Hematopoietic multipotent progenitor cell treated with erythropoietin and hydrocortisone succinate and interleukin-3 and kit ligand, for 6 days (in vitro differentiated cells): ENCODE measurements around the gene MFSD12.
"Not testable (repeated sequence)": the region's sequence is repeated elsewhere in the genome, so short reads cannot be mapped to it uniquely, and the experiment has no call there.

ENCODE experiments used
- DNase-seq: peaks from one replicate; pipeline ENCODE4 v3.0.0-alpha.2; 2015

MFSD12 gene

DNA sequence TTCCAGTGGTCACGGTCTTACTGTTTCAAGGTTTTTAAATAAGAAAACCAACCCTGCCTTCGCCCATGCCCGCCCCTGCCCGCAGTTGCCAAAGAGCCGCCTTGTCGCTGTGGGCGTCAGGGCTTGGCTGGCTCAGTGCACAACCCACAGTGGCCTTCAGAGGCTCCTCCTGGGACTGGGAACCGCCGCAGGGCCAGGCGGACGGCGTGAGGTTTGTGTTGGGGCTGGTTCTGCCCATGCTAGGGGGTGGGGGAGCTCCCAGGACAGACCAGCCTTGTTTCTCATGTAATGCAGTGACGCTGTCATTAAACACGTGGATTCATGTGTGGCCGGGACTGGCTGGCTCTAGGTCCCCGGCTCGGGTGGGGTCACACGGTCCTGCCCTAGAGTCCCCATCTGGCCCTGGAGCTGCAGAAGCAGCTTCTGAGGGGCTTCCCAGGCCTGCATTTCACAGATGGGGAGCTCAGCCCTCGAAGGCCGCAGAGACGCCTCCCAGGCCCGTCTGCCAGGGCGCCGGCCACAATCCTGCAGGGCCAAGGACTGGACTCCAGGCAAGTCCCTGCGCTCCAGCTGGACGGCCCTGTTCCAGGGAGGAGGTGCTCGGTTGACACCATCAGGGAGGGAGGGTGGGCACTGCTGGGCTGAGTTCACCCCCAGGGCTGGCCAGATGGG lies 20.8 kb downstream of the MFSD12 start:
- DNase-seq = no peak

DNA sequence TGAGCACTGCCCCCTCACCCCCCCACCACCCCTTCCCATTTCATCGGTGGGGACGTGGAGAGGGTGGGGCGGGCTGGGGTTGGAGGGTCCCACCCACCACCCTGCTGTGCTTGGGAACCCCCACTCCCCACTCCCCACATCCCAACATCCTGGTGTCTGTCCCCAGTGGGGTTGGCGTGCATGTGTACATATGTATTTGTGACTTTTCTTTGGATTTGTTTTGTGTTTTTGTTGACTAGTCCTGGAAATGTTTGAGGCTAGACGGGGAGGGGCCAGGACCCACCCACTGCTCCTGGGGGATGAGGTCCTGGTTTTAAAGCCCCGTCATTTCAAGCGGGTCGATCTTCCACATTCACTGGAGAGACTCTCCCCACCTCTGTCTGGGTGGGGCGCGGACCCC lies 21.4 kb downstream of the MFSD12 start:
- DNase-seq = no peak

DNA sequence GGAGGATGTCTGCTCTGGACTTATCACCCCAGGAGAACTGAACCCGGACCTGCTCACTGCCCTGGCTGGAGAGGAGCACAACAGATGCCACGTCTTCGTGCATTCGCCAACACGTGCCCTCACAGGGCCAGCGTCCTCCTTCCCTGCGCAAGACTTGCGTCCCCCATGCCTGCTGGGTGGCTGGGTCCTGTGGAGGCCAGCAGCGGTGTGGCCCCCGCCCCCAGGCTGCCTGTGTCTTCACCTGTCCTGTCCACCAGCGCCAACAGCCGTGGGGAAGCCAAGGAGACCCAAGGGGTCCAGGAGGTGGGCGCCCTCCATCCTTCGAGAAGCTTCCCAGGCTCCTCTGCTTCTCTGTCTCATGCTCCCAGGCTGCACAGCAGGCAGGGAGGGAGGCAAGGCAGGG lies 21.8 kb downstream of the MFSD12 start:
- DNase-seq = no peak

DNA sequence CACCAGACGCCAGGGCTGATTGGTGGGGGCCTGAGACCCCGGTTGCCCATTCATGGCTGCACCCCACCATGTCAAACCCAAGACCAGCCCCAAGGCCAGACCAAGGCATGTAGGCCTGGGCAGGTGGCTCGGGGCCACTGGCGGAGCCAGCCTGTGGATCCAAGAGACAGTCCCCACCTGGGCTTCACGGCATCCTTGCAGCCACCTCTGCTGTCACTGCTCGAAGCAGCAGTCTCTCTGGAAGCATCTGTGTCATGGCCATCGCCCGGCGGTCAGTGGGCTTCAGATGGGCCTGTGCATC lies 22.2 kb downstream of the MFSD12 start:
- DNase-seq = no peak

DNA sequence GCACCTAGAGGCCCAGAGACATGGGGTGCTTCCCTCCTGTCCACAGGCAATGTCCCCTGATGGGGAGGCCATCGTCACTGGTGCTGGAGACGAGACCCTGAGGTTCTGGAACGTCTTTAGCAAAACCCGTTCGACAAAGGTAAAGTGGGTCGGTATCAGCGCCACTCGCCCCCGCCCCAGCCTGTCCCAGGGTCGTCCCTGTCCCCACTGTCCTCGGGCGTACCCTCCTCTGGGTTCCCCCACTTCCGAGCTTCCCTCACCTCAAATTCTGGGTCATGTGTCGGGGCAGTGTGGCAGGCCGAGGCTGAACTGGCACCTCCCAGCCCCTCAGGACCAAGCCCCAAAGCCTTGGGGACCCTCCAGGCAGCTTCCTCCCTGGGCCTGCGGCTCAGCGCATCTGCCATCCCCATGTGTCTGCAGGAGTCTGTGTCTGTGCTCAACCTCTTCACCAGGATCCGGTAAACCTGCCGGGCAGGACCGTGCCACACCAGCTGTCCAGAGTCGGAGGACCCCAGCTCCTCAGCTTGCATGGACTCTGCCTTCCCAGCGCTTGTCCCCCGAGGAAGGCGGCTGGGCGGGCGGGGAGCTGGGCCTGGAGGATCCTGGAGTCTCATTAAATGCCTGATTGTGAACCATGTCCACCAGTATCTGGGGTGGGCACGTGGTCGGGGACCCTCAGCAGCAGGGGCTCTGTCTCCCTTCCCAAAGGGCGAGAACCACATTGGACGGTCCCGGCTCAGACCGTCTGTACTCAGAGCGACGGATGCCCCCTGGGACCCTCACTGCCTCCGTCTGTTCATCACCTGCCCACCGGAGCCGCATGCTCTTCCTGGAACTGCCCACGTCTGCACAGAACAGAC lies 22.8 kb downstream of the MFSD12 start:
- DNase-seq = no peak

DNA sequence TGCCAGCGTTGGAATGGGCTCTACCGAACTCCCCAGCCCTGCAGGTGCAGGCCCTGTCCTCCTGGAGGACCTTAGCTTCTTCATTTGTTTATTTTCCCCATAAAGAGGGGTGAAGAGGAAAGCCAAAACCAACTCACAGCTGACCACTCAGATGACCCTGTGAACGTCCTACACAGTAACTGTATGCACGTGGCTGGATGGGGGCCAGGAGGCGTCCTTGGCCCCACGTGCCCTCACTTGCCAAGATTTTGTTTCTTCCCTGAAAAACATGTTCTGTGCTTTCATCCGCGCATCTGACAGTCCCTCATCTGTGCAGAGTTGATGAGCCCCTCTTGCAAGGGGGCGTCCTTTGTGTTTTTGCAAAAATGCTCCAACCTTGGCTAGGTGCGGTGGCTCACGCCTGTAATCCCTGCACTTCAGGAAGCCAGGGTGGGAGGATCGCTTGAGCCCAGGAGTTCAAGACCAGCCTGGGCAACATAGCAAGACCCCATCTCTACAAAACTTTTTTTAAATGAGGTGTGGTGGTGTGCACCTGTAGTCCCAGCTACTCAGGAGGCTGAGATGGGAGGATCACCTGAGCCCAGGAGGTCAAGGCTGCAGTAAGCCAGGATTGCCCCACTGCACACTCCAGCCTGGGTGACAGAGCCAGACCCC lies 23.7 kb downstream of the MFSD12 start:
- no peak for DNase-seq

DNA sequence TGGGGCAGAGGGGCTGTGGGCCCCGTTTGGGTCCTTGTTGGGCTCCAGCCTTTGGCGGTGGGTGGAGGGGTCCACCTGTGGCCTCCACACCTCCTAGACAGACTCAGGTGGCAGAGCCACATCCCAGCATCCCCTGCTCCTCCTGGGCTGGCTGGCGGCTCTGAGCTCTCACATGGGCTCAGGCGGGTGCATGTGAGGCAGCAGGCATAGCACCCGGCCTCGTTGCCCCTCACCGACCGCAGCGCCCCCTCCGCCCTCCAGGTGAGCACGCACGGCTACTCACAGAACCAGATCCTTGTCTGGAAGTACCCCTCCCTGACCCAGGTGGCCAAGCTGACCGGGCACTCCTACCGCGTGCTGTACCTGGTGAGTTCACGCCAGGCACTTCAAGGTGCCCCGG lies 24.4 kb downstream of the MFSD12 start:
- no peak for DNase-seq

DNA sequence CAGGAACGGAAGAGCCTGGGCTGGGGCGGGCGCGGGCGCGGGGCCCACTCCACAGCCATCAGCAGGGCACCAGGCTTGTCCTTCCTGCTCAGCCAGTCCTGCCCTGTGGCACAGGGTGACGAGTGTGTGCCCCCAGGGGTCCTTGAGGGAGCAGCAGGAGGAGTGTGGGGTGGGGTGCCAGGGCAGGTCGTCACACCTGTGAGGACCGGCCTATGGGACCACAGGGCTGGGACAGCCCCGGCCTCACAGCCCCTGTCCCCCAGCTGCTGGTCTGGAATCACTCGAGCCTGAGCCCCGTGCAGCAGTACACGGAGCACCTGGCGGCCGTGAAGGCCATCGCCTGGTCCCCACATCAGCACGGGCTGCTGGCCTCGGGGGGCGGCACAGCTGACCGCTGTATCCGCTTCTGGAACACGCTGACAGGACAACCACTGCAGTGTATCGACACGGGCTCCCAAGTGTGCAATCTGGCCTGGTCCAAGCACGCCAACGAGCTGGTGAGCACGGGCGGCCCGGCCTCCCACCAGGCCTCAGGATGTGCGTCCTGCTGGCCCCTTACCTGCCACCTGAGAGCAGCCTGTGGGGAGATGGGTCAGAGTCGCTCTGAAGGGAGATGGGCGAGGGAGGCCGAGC lies 25.1 kb downstream of the MFSD12 start:
- no peak for DNase-seq

DNA sequence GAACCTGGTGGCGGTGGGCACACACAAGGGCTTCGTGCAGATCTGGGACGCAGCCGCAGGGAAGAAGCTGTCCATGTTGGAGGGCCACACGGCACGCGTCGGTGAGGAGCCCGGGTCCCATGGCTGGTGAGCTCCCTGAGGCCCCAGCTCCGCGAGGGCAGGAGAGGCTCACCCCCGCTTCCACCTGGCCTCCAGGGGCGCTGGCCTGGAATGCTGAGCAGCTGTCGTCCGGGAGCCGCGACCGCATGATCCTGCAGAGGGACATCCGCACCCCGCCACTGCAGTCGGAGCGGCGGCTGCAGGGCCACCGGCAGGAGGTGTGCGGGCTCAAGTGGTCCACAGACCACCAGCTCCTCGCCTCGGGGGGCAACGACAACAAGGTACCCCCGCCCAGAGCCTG lies 25.7 kb downstream of the MFSD12 start:
- DNase-seq = no peak

DNA sequence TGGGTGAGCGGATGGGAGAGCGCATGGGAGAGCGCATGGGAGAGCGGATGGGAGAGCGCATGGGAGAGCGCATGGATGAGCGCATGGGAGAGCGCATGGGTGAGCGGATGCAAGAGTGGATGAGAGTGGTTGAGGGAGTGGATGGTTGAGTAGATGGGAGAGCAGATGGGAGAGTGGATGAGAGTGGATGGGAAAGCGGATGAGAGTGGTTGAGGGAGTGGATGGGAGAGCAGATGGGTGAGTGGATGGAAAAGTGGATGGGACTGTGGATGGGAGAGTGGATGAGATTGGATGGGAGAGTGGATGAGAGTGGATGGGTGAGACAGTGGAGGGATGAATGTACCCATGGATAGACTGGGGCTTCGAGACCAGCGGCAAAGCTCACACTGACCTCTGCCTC lies 27.0 kb downstream of the MFSD12 start:
- no peak for DNase-seq

DNA sequence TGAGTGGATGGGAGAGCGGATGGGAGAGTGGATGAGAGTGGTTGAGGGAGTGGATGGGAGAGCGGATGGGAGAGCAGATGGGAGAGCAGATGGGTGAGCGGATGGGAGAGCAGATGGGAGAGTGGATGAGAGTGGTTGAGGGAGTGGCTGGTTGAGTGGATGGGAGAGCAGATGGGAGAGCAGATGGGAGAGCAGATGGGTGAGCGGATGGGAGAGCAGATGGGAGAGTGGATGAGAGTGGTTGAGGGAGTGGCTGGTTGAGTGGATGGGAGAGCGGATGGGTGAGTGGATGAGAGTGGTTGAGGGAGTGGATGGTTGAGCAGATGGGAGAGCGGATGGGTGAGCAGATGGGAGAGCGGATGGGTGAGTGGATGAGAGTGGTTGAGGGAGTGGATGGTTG lies 28.1 kb downstream of the MFSD12 start:
- DNase-seq = not testable (repeated sequence)

DNA sequence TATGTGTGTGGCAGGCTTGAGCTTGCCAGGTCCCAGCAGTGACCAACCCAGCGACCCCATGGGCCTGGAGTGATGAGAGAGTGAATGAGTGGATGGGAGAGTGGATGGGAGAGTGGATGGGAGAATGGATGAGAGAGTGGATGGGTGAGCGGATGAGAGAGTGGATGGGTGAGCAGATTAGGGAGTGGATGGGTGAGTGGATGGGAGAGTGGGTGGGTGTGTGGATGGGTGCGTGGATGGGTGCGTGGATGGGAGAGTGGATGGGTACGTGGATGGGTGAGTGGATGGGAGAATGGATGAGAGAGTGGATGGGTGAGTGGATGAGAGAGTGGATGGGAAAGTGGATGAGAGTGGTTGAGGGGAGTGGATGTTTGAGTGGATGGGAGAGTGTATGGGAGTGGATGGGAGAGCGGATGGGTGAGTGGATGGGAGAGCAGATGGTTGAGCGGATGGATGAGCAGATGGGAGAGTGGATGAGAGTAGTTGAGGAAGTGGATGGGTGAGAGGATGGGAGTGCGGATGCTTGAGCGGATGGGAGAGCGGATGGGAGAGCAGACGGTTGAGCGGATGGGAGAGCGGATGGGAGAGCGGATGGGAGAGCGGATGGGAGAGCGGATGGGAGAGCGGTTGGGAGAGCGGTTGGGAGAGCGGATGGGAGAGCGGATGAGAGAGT lies 28.7 kb downstream of the MFSD12 start:
- DNase-seq = no peak

DNA sequence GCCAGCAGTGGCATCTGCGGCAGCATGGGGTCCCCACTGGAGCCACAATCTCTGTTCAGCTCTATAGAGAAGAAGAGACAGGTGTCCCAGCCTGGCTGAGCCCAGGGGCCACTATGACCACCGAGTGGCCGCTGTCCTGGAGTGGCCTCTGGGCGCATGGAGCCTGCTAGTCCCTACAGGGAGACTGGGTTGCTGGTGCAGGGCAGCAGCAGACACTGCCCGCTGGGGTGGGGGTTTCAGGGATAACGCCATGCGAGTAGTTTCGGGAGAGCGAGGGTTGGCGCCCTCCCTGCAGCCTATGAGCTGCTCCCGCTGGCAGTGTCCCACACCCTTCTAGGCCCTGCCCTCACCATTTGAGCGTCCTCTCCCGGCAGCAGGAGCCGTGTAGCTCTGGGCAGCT lies 29.3 kb downstream of the MFSD12 start:
- no peak for DNase-seq

DNA sequence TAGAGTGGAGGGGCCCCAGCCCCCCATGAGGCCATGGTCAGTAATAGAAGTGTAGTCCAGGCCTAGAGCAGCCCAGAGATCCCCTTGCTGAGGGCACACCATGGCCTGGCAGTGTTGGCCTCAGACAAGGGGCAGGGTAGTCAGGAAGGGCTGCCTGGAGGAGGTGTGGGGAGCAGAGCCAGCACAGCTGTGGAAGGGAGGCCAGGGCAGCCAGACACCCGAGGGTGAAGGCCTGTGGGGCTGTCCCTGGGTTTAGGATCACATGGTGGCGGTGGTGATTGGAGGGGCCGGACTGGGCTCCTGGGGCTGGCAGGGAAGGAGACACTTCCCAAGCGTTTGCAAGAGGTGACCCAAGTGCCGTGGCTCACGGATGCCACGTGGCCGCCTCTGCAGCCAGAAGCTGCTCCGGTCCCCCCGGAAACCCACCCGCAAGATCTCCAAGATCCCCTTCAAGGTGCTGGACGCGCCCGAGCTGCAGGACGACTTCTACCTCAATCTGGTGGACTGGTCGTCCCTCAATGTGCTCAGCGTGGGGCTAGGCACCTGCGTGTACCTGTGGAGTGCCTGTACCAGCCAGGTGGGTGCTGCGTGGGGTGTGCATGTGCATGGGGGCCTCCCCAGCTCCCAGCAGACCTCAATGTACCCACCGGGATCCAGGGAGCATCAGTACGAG lies 30.0 kb downstream of the MFSD12 start:
- DNase-seq = no peak

DNA sequence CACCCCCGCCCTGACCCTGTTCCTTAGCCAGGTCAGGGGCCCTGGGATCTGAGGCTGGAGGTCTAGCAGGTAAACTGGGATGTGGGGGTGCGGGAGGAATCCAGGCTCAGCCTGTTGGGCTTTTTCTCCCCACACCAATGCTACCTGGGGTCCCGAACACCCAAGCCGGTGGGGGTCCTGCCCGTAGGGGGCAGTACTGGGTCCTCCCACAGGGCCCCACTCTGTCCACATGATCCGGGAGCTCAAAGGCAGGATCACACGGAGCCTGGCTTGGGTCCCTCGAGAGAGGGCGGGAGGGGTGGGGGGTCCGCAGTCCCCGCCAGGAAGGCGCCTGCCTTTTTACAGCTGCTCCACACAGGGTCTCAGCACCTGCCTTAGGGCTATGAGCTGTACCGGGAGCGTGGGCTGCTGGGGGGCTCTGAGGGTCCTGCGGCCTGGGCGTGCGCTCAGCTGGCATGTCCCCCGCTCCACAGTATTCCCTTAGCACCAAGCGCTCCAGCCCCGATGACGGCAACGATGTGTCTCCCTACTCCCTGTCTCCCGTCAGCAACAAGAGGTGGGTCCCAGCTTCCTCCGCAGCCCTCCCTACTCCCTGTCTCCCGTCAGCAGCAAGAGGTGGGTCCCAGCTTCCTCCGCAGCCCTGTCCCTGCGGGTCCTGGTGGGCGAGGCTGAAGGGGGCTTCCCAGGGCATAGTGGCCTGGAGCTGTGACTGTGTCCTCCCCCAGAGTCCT lies 30.7 kb downstream of the MFSD12 start:
- DNase-seq = no peak

DNA sequence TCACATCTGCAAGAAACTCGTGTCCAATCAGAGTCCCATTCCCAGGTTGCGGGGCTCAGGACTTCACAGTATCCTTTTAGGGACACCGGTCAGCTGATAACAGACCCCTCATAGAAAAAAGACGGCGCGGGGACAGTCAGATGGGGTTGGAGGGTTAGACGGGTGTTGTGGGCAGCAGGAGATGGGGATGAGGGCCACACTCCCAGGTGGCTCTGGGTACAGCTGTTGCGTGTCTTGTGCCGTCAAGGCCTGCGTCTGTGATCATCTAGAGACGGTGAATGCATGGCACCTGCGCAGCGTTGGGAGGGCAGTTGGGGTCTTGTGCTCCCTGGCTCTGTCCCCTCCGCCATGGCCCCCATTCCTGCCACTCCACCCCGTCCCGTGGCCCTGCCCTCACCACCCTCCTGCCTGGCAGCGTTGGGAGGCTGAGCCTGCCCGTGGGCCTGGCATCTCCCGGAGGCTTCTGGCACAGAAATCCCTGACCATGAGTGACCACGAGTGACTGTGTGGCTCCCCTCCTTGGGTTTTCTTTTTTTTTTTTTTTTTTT lies 32.4 kb downstream of the MFSD12 start:
- no peak for DNase-seq

DNA sequence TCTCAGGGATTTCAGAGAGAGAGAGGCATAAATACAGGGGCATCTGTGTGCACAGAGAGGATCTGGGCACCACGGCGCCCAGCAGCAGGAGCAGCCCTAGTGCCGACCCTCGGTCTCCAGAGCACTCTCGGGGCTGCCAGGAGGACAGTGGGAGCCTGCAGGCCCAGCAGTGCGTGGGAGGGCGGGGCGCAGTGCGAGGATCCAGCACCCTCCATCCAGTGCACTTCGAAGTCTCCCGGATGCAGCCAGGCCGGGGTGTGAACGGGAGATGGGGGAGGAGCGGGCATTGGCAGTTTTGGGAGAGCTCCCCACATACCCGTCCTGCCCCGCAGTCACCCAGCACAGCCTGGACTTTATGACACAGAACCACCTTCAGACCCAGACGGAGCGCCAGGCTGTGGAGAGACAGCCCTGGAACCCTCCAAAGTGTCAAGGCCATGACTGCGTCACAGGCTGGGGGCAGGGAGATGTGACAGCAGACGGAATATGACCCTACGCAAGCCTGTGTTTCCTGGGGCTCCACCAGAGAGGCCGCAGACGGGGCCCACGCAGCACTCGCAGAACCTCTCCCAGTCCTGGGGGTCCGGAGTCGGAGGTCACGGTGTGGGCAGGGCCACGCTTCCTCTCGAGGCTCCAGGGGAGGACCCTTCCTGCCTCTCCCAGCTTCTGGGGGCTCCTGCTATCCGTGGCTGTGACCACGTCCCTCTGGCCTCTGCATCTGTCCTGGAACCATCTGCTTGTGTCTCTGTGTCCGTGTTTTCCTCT lies 33.1 kb downstream of the MFSD12 start:
- no peak for DNase-seq

DNA sequence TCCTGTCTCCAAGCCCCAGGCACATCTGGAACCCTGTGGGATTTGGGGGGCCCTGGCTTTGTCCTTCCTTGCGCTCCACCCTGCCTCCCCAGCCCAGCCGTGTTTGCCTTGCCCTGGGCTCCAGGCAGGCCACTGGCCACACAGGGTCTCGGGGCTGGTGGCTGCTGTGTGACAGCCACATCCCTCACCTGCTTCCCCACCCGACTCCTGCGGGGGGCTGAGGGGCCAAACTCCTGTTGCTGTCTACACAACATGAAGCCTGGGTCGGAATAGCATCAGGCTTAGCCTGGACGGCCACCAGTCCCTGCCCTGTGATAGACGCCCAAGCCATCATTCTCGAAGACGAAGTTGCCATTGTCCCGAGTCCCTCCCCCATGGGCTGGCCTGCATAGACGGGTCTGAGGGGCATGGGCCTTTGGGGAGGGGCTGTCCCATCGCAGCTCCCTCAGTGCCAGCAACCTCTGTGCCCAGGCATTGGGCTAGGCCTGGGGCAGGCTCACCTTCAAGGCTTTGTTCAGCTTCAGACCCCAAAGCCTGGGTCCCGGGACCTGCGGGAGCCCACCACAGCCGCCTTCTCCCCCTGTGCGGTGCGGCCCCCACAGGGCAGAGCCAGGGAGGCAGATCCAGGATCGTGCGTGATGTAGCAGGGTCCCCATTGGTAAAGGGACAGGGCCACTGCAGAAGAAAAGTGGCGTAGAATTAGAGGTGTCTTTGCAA lies 33.9 kb downstream of the MFSD12 start:
- DNase-seq = no peak

DNA sequence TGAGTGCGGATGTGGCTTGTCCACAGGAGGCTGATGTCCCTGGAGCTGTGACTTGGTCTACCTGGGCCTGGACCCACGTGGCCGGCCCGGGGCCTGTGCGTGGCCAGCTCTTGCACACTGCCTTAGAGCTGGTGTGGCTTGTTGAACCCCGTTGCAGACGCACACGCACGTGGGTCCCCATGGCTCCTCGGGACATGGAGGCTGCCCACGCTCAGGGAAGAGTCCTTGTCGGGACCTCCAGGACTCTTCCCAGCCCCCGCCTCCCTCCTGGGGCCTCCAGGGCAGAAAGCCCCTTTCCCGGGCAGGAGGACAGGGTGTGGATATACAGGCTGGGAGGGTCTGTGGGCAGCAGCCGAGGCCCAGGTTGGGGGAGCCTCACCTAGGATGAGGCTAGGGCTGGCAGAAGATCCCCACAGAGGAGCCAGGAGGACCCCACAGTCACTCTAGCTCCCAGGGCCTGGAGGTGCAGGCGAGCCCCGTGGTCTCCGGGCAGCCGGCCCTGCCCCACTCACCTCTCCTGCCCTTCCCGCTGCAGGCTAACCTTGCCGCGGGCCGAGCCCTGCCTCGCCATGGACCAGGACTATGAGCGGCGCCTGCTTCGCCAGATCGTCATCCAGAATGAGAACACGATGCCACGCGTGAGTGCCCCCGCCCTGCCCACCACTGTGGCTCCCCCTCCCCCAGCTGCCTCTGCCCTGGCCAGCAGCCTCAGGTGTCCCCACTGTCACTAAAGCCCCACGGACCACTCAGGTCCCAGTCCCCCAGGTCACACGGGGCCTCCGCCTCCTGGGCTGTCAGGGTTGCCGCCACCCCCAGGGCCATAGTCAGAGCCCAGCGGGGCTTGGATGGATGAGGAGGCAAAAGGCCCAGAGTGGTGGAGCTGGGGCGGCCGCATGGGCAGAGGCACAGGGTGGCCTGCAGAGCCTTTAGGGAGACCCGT lies 34.7 kb downstream of the MFSD12 start:
- no peak for DNase-seq
